ENCODE data around the gene SPTSSB.

DNA sequence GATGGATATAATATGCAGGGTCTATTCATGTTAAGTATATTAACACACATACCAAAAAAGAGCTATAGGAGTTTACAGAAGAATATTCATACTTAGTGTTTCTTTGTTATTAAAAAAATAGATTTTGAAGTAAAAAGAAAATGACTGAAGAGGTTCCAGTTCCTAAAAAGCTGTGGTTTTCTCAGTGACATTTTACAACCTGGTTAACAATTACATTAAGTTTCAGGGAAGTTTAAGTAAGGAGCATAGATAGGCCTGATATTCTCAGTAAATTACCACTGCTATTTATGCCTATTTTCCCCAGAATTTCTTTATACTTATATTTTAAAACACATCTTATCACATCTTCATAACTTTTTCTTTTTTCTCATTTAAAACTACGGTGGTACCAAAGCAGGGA is 43.6 kb upstream of the SPTSSB start:
- TF ChIP-seq GATA2 (IDR thresholded peaks at IDR 0.05; ENCODE audit: low read depth, low read length) (no peak), GATA3 (IDR thresholded peaks at IDR 0.05; ENCODE audit: low read depth, low read length) (no peak)
